GM23338 (cell line): ENCODE measurements around the gene DEFB114. TPM values are rescaled to one million over a fixed set of nuclear protein-coding genes. Genes with fewer than 3 reads are reported as not detected.

Experiments
- ATAC-seq: fragments of 200-7000 bp; cut with Tn5 transposase; 3 replicates; pipeline ENCODE4 v1.9.1; 2020
- DNase-seq: peaks from one replicate; pipeline ENCODE4 v3.0.0-alpha.2; 2015; ENCODE audit warnings: low spot score
- H2AFZ ChIP-seq: fragments of 200-600 bp; sonication (generic); 2 replicates; pipeline ENCODE4 v1.8.0; 2016; ENCODE audit warnings: antibody characterized with exemption, mild to moderate bottlenecking, moderate library complexity
- H3F3A ChIP-seq: fragments of 200-600 bp; sonication (generic); replicated peaks from 2 replicates; pipeline ENCODE4 v1.8.0; 2017; ENCODE audit warnings: antibody characterized with exemption, mixed run types, low read depth
- H3K27ac ChIP-seq: fragments of 200-600 bp; sonication (generic); 2 replicates; pipeline ENCODE4 v1.6.1; 2016; ENCODE audit warnings: low read depth
- H3K27me3 ChIP-seq: fragments of 200-600 bp; sonication (generic); 2 replicates; pipeline ENCODE4 v1.8.0; 2016; ENCODE audit warnings: mild to moderate bottlenecking, mixed run types, moderate library complexity; ENCODE audit not compliant: insufficient read depth
- H3K36me3 ChIP-seq: fragments of 200-600 bp; sonication (generic); 2 replicates; pipeline ENCODE4 v1.8.0; 2016; ENCODE audit warnings: mild to moderate bottlenecking; ENCODE audit not compliant: insufficient read depth
- H3K4me1 ChIP-seq: fragments of 200-600 bp; sonication (generic); 2 replicates; pipeline ENCODE4 v1.8.0; 2016; ENCODE audit warnings: mild to moderate bottlenecking, moderate library complexity; ENCODE audit not compliant: insufficient read depth
- H3K4me2 ChIP-seq: fragments of 200-600 bp; sonication (generic); 2 replicates; pipeline ENCODE4 v1.7.1; 2017; ENCODE audit warnings: mixed run types
- H3K4me3 ChIP-seq: fragments of 200-600 bp; sonication (generic); 2 replicates; pipeline ENCODE4 v1.6.1; 2016; ENCODE audit warnings: mixed run types
- H3K79me2 ChIP-seq: fragments of 200-600 bp; sonication (generic); replicated peaks from 2 replicates; pipeline ENCODE4 v1.8.0; 2017; ENCODE audit warnings: mild to moderate bottlenecking; ENCODE audit not compliant: insufficient read depth
- H3K9me2 ChIP-seq: fragments of 200-600 bp; sonication (generic); 2 replicates; pipeline ENCODE4 v1.8.0; 2017; ENCODE audit not compliant: insufficient read depth
- H4K20me1 ChIP-seq: fragments of 200-600 bp; sonication (generic); replicated peaks from 2 replicates; pipeline ENCODE4 v1.8.0; 2017; ENCODE audit warnings: mild to moderate bottlenecking; ENCODE audit not compliant: insufficient read depth
- H3K27ac Mint-ChIP-seq: 2 replicates; pipeline ENCODE4 v1.8.0; 2020; ENCODE audit warnings: inconsistent platforms, mild to moderate bottlenecking, moderate library complexity, mixed read lengths
- H3K27me3 Mint-ChIP-seq: 3 replicates; pipeline ENCODE4 v1.8.0; 2022; ENCODE audit warnings: low read depth, mild to moderate bottlenecking, moderate library complexity, mixed read lengths, inconsistent platforms; ENCODE audit not compliant: insufficient read depth, poor library complexity
- H3K36me3 Mint-ChIP-seq: 3 replicates; pipeline ENCODE4 v1.8.0; 2021; ENCODE audit warnings: low read depth, mild to moderate bottlenecking, inconsistent platforms, moderate library complexity, mixed read lengths
- H3K4me1 Mint-ChIP-seq: 3 replicates; pipeline ENCODE4 v1.8.0; 2020; ENCODE audit warnings: mild to moderate bottlenecking, inconsistent platforms, mixed read lengths
- H3K4me3 Mint-ChIP-seq: 3 replicates; pipeline ENCODE4 v1.8.0; 2021; ENCODE audit warnings: moderate library complexity, mild to moderate bottlenecking, inconsistent platforms, mixed read lengths
- H3K9me3 Mint-ChIP-seq: 3 replicates; pipeline ENCODE4 v1.8.0; 2020; ENCODE audit warnings: moderate library complexity, mild to moderate bottlenecking, inconsistent platforms, mixed read lengths
- CREB1 ChIP-seq: fragments of 250-450 bp; sonication (Bioruptor Pico); IDR thresholded peaks from 2 replicates; pipeline ENCODE4 v1.5.0; 2020; ENCODE audit warnings: low read depth, mild to moderate bottlenecking, moderate library complexity
- EZH2 ChIP-seq: fragments of 200-600 bp; sonication (generic); IDR thresholded peaks from one replicate; pipeline ENCODE4 v1.8.0; 2017; ENCODE audit warnings: antibody characterized with exemption, mild to moderate bottlenecking, low read depth; ENCODE audit not compliant: unreplicated experiment
- EZH2phosphoT487 ChIP-seq: fragments of 200-600 bp; sonication (generic); IDR thresholded peaks from one replicate; pipeline ENCODE4 v1.8.1; 2018; ENCODE audit warnings: antibody characterized with exemption; ENCODE audit not compliant: unreplicated experiment
- JUNB ChIP-seq: IDR thresholded peaks from one replicate; pipeline ENCODE4 v1.6.1; 2016; ENCODE audit warnings: antibody characterized with exemption; ENCODE audit not compliant: unreplicated experiment
- NANOG ChIP-seq: IDR thresholded peaks from 2 replicates; pipeline ENCODE4 v1.6.1; 2016; ENCODE audit warnings: antibody characterized with exemption, borderline replicate concordance
- POLR2AphosphoS5 ChIP-seq: IDR thresholded peaks from 2 replicates; pipeline ENCODE4 v1.6.1; 2016; ENCODE audit warnings: antibody characterized with exemption, low read depth
- STAT1 ChIP-seq: IDR thresholded peaks from one replicate; pipeline ENCODE4 v1.6.1; 2016; ENCODE audit warnings: antibody characterized with exemption; ENCODE audit not compliant: unreplicated experiment
- ZNF114 ChIP-seq: fragments of 250-450 bp; sonication (Bioruptor Pico); IDR thresholded peaks from 2 replicates; pipeline ENCODE4 v1.5.0; 2020; ENCODE audit warnings: mild to moderate bottlenecking, moderate library complexity
- ZNF331 ChIP-seq: fragments of 250-450 bp; sonication (Bioruptor Pico); IDR thresholded peaks from 2 replicates; pipeline ENCODE4 v1.5.0; 2020; ENCODE audit warnings: low read depth, mild to moderate bottlenecking, moderate library complexity
- polyA plus RNA-seq: library from polyadenylated mRNA; unstranded; fragments of >200 nt; fragmentation: Nextera tagmentation; extraction: Ambion mirVana; gene quantifications from 2 replicates; pipeline ENCODE4 v1.2.1, GENCODE V29; 2016
- total RNA-seq: library from RNA; depleted of rRNA; stranded (reverse); fragments of >200 nt; shearing (Covaris generic); gene quantifications from 2 replicates; pipeline ENCODE4 v1.2.3, GENCODE V29; 2014
- TF ChIP-seq, protein P1 (sequence below), 2 experiments: fragments of 200-600 bp in 1 of 2; sonication (generic) in 1 of 2; conservative IDR thresholded peaks; 2 replicates each; pipeline versions ENCODE4 v1.5.1 to v1.6.1; 2016 to 2017; ENCODE audit warnings: antibody characterized with exemption in 2 of 2, low read depth in 2 of 2, mild to moderate bottlenecking in 2 of 2, moderate library complexity in 1 of 2
- TF ChIP-seq, protein P2 (sequence below): IDR thresholded peaks from 2 replicates; pipeline ENCODE4 v1.6.1; 2016; ENCODE audit warnings: antibody characterized with exemption
- TF ChIP-seq, protein P3 (sequence below): IDR thresholded peaks from one replicate; pipeline ENCODE4 v1.6.1; 2018; ENCODE audit warnings: antibody characterized with exemption; ENCODE audit not compliant: unreplicated experiment
- TF ChIP-seq, protein P4 (sequence below): fragments of 250-450 bp; sonication (Bioruptor Pico); IDR thresholded peaks from 2 replicates; pipeline ENCODE4 v1.5.0; 2020; ENCODE audit warnings: mild to moderate bottlenecking, moderate library complexity

DEFB114 gene
- total and polyA plus RNA-seq, 2 experiments from 2014 or later: not detected

DNA sequence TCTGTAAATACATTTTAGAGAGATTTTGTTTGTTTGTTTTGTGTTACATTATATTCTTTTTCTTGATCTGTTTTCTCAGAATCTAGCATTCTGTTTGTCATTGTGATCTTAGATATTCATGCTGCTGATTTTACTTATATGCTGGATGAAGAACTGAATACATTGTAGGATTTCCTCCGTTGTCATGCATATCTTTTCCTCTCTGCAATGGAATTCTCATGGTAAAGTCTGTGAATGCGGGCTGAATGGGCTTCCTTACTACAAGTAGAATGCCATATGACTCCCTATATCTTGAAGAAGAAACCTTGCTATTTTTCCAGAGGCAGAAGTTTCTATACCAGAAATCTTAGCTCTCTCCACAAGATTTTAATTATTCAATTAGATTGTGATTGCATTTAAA is 2.4 kb upstream of the DEFB114 start:
- Histone ChIP-seq H3K4me2 (peak overlapping the region; percentile 62), H4K20me1 (no peaks in the 10 kb centered on the region), H2AFZ (no peak overlapping the region), H3K9me2 (no peaks in the 10 kb centered on the region), H3K79me2 (no peaks in the 10 kb centered on the region), H3K4me3 (peak overlapping the region; percentile 30; the same call in 1 of the 2 replicates), H3K27me3 (no peaks in the 10 kb centered on the region), H3K4me1 (peaks cover 37% of the 10 kb centered on the region), H3F3A (no peaks in the 10 kb centered on the region), H3K36me3 (no peaks in the 10 kb centered on the region), H3K27ac (peak overlapping the region; percentile 26)
- Mint-ChIP-seq H3K27me3 (no peaks in the 10 kb centered on the region), H3K9me3 (no peaks in the 10 kb centered on the region), H3K4me3 (peak overlapping the region; percentile 53; the same call in 2 of the 3 replicates), H3K27ac (peak overlapping the region; percentile 89), H3K4me1 (peaks cover 45% of the 10 kb centered on the region), H3K36me3 (no peaks in the 10 kb centered on the region)
- DNase-seq (peak; percentile 81), ATAC-seq (peak; percentile 94)
- no peak for TF ChIP-seq ZNF331 (CRISPR knock-in tag)
- TF ChIP-seq EZH2phosphoT487: no peak
- TF ChIP-seq CREB1 (CRISPR knock-in tag): no peak
- TF ChIP-seq, protein P1, sequence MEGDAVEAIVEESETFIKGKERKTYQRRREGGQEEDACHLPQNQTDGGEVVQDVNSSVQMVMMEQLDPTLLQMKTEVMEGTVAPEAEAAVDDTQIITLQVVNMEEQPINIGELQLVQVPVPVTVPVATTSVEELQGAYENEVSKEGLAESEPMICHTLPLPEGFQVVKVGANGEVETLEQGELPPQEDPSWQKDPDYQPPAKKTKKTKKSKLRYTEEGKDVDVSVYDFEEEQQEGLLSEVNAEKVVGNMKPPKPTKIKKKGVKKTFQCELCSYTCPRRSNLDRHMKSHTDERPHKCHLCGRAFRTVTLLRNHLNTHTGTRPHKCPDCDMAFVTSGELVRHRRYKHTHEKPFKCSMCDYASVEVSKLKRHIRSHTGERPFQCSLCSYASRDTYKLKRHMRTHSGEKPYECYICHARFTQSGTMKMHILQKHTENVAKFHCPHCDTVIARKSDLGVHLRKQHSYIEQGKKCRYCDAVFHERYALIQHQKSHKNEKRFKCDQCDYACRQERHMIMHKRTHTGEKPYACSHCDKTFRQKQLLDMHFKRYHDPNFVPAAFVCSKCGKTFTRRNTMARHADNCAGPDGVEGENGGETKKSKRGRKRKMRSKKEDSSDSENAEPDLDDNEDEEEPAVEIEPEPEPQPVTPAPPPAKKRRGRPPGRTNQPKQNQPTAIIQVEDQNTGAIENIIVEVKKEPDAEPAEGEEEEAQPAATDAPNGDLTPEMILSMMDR (conservative IDR thresholded peaks at IDR 0.05; ENCODE audit: low read depth in 2 of 2): no peak
- TF ChIP-seq JUNB: no peak
- TF ChIP-seq NANOG: peak; percentile 61; the same call in 1 of the 2 replicates
- no peak for TF ChIP-seq EZH2
- TF ChIP-seq POLR2AphosphoS5: no peak
- TF ChIP-seq, protein P2, sequence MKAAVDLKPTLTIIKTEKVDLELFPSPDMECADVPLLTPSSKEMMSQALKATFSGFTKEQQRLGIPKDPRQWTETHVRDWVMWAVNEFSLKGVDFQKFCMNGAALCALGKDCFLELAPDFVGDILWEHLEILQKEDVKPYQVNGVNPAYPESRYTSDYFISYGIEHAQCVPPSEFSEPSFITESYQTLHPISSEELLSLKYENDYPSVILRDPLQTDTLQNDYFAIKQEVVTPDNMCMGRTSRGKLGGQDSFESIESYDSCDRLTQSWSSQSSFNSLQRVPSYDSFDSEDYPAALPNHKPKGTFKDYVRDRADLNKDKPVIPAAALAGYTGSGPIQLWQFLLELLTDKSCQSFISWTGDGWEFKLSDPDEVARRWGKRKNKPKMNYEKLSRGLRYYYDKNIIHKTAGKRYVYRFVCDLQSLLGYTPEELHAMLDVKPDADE: no peak
- TF ChIP-seq STAT1: no peak
- TF ChIP-seq ZNF114 (CRISPR knock-in tag): no peak
- TF ChIP-seq, protein P3, sequence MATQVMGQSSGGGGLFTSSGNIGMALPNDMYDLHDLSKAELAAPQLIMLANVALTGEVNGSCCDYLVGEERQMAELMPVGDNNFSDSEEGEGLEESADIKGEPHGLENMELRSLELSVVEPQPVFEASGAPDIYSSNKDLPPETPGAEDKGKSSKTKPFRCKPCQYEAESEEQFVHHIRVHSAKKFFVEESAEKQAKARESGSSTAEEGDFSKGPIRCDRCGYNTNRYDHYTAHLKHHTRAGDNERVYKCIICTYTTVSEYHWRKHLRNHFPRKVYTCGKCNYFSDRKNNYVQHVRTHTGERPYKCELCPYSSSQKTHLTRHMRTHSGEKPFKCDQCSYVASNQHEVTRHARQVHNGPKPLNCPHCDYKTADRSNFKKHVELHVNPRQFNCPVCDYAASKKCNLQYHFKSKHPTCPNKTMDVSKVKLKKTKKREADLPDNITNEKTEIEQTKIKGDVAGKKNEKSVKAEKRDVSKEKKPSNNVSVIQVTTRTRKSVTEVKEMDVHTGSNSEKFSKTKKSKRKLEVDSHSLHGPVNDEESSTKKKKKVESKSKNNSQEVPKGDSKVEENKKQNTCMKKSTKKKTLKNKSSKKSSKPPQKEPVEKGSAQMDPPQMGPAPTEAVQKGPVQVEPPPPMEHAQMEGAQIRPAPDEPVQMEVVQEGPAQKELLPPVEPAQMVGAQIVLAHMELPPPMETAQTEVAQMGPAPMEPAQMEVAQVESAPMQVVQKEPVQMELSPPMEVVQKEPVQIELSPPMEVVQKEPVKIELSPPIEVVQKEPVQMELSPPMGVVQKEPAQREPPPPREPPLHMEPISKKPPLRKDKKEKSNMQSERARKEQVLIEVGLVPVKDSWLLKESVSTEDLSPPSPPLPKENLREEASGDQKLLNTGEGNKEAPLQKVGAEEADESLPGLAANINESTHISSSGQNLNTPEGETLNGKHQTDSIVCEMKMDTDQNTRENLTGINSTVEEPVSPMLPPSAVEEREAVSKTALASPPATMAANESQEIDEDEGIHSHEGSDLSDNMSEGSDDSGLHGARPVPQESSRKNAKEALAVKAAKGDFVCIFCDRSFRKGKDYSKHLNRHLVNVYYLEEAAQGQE: no peak
- TF ChIP-seq, protein P4, sequence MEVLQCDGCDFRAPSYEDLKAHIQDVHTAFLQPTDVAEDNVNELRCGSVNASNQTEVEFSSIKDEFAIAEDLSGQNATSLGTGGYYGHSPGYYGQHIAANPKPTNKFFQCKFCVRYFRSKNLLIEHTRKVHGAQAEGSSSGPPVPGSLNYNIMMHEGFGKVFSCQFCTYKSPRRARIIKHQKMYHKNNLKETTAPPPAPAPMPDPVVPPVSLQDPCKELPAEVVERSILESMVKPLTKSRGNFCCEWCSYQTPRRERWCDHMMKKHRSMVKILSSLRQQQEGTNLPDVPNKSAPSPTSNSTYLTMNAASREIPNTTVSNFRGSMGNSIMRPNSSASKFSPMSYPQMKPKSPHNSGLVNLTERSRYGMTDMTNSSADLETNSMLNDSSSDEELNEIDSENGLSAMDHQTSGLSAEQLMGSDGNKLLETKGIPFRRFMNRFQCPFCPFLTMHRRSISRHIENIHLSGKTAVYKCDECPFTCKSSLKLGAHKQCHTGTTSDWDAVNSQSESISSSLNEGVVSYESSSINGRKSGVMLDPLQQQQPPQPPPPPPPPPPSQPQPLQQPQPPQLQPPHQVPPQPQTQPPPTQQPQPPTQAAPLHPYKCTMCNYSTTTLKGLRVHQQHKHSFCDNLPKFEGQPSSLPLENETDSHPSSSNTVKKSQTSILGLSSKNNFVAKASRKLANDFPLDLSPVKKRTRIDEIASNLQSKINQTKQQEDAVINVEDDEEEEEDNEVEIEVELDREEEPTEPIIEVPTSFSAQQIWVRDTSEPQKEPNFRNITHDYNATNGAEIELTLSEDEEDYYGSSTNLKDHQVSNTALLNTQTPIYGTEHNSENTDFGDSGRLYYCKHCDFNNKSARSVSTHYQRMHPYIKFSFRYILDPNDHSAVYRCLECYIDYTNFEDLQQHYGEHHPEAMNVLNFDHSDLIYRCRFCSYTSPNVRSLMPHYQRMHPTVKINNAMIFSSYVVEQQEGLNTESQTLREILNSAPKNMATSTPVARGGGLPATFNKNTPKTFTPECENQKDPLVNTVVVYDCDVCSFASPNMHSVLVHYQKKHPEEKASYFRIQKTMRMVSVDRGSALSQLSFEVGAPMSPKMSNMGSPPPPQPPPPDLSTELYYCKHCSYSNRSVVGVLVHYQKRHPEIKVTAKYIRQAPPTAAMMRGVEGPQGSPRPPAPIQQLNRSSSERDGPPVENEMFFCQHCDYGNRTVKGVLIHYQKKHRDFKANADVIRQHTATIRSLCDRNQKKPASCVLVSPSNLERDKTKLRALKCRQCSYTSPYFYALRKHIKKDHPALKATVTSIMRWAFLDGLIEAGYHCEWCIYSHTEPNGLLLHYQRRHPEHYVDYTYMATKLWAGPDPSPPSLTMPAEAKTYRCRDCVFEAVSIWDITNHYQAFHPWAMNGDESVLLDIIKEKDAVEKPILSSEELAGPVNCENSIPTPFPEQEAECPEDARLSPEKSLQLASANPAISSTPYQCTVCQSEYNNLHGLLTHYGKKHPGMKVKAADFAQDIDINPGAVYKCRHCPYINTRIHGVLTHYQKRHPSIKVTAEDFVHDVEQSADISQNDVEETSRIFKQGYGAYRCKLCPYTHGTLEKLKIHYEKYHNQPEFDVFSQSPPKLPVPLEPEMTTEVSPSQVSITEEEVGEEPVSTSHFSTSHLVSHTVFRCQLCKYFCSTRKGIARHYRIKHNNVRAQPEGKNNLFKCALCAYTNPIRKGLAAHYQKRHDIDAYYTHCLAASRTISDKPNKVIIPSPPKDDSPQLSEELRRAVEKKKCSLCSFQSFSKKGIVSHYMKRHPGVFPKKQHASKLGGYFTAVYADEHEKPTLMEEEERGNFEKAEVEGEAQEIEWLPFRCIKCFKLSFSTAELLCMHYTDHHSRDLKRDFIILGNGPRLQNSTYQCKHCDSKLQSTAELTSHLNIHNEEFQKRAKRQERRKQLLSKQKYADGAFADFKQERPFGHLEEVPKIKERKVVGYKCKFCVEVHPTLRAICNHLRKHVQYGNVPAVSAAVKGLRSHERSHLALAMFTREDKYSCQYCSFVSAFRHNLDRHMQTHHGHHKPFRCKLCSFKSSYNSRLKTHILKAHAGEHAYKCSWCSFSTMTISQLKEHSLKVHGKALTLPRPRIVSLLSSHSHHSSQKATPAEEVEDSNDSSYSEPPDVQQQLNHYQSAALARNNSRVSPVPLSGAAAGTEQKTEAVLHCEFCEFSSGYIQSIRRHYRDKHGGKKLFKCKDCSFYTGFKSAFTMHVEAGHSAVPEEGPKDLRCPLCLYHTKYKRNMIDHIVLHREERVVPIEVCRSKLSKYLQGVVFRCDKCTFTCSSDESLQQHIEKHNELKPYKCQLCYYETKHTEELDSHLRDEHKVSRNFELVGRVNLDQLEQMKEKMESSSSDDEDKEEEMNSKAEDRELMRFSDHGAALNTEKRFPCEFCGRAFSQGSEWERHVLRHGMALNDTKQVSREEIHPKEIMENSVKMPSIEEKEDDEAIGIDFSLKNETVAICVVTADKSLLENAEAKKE (CRISPR knock-in tag): peak; percentile 25; the same call in 1 of the 2 replicates
